T-helper 1 cell treated with Interleukin-12 subunit alpha and Interleukin-12 subunit beta and Interleukin-4 antibody, amounts not matched to agents 30 ng/mL and 1 ng/mL, for 36 hours (primary cell): ENCODE measurements around the gene KCNH1. TPM values are rescaled to one million over a fixed set of nuclear protein-coding genes. Genes with fewer than 3 reads are reported as not detected.
"Not testable (repeated sequence)": the region's sequence is repeated elsewhere in the genome, so short reads cannot be mapped to it uniquely, and the experiment has no call there.

ENCODE experiments used
- intact Hi-C: fragments of 100-400 bp; cut with micrococcal nuclease; formaldehyde crosslinking; loops from one replicate; pipeline ENCODE4 v1.15.1; 2024
- total RNA-seq: library from RNA; stranded (reverse); gene quantifications from 2 replicates; pipeline ENCODE4 v1.2.3, GENCODE V29; 2022

KCNH1 gene
- total RNA-seq, 1 donor from 2014 or later = not detected

- intact Hi-C loops = no loop called here
These were observed 32.5 kb downstream of the KCNH1 start for GRCh38 chr1:211101481-211101880.

- intact Hi-C loops = no loop called here
These were observed 34.6 kb downstream of the KCNH1 start for GRCh38 chr1:211099393-211099792.

GRCh38 chr1:211095381-211095780, 38.6 kb downstream of the KCNH1 start:
- intact Hi-C loops = no loop called here

- intact Hi-C loops = no loop called here
These were observed 41.0 kb downstream of the KCNH1 start for GRCh38 chr1:211092955-211093354.

- intact Hi-C loops = no loop called here
These were observed 42.1 kb downstream of the KCNH1 start for GRCh38 chr1:211091867-211092266.

GRCh38 chr1:211089536-211089935, 44.4 kb downstream of the KCNH1 start:
- intact Hi-C loops = no loop called here

- intact Hi-C loops = no loop called here
These were observed 45.8 kb downstream of the KCNH1 start for GRCh38 chr1:211088156-211088555.

- intact Hi-C loops = no loop called here
These were observed 51.1 kb downstream of the KCNH1 start for GRCh38 chr1:211082824-211083223.

- intact Hi-C loops = not testable (repeated sequence)
These were observed 52.5 kb downstream of the KCNH1 start for GRCh38 chr1:211081447-211081846.

GRCh38 chr1:211068976-211069375, 65.0 kb downstream of the KCNH1 start:
- intact Hi-C loops = no loop called here

GRCh38 chr1:211066781-211067384, 67.1 kb downstream of the KCNH1 start:
- intact Hi-C loops = no loop called here

GRCh38 chr1:211041838-211042237, 92.1 kb downstream of the KCNH1 start:
- intact Hi-C loops = not testable (repeated sequence)

GRCh38 chr1:211037095-211037494, 96.9 kb downstream of the KCNH1 start:
- intact Hi-C loops = no loop called here

- intact Hi-C loops = no loop called here
These were observed 97.4 kb downstream of the KCNH1 start for GRCh38 chr1:211036381-211037060.

- intact Hi-C loops = no loop called here
These were observed 98.0 kb downstream of the KCNH1 start for GRCh38 chr1:211035821-211036380.

GRCh38 chr1:211033921-211034525, 99.9 kb downstream of the KCNH1 start:
- intact Hi-C loops = no loop called here

- intact Hi-C loops = no loop called here
These were observed 109.0 kb downstream of the KCNH1 start for GRCh38 chr1:211024901-211025300.

- intact Hi-C loops = no loop called here
These were observed 114.7 kb downstream of the KCNH1 start for GRCh38 chr1:211019266-211019665.

- intact Hi-C loops = no loop called here
These were observed 115.3 kb downstream of the KCNH1 start for GRCh38 chr1:211018690-211019089.

- intact Hi-C loops = no loop called here
These were observed 116.8 kb downstream of the KCNH1 start for GRCh38 chr1:211017075-211017718.

- intact Hi-C loops = no loop called here
These were observed 119.7 kb downstream of the KCNH1 start for GRCh38 chr1:211014275-211014674.
